ENCODE measurements around the gene PPP2R3B.

- TF ChIP-seq EP300 (conservative IDR thresholded peaks at IDR 0.05; ENCODE audit: poor library complexity, severe bottlenecking): no peak
- no peak for TF ChIP-seq CTCF (IDR thresholded peaks at IDR 0.05; ENCODE audit: poor library complexity, severe bottlenecking)
- no peak for TF ChIP-seq EZH2 (IDR thresholded peaks at IDR 0.05; ENCODE audit: borderline replicate concordance, insufficient read depth, low read length, poor library complexity, severe bottlenecking)
- no peak for TF ChIP-seq RAD21 (conservative IDR thresholded peaks at IDR 0.05)
- no peak for TF ChIP-seq MXI1 (conservative IDR thresholded peaks at IDR 0.05; ENCODE audit: poor library complexity, severe bottlenecking)
- no peak for TF ChIP-seq POLR2AphosphoS5 (IDR thresholded peaks at IDR 0.05)
- TF ChIP-seq, protein P1, sequence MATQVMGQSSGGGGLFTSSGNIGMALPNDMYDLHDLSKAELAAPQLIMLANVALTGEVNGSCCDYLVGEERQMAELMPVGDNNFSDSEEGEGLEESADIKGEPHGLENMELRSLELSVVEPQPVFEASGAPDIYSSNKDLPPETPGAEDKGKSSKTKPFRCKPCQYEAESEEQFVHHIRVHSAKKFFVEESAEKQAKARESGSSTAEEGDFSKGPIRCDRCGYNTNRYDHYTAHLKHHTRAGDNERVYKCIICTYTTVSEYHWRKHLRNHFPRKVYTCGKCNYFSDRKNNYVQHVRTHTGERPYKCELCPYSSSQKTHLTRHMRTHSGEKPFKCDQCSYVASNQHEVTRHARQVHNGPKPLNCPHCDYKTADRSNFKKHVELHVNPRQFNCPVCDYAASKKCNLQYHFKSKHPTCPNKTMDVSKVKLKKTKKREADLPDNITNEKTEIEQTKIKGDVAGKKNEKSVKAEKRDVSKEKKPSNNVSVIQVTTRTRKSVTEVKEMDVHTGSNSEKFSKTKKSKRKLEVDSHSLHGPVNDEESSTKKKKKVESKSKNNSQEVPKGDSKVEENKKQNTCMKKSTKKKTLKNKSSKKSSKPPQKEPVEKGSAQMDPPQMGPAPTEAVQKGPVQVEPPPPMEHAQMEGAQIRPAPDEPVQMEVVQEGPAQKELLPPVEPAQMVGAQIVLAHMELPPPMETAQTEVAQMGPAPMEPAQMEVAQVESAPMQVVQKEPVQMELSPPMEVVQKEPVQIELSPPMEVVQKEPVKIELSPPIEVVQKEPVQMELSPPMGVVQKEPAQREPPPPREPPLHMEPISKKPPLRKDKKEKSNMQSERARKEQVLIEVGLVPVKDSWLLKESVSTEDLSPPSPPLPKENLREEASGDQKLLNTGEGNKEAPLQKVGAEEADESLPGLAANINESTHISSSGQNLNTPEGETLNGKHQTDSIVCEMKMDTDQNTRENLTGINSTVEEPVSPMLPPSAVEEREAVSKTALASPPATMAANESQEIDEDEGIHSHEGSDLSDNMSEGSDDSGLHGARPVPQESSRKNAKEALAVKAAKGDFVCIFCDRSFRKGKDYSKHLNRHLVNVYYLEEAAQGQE (IDR thresholded peaks at IDR 0.05; ENCODE audit: borderline replicate concordance): no peak
These were observed 34.0 kb upstream of the PPP2R3B start for GRCh38 chrX:420496-421223.

Data from neural cell (in vitro differentiated cells).